GM18867 (cell line): ENCODE results near the gene NTMT2.
"Not testable (repeated sequence)": the region's sequence is repeated elsewhere in the genome, so short reads cannot be mapped to it uniquely, and the experiment has no call there.

ENCODE experiments used
- ATAC-seq: cut with Tn5 transposase; IDR thresholded peaks from one replicate; pipeline ENCODE4 v1.9.1; 2021; ENCODE audit warnings: mild to moderate bottlenecking, moderate library complexity; ENCODE audit not compliant: unreplicated experiment

Gene NTMT2

DNA sequence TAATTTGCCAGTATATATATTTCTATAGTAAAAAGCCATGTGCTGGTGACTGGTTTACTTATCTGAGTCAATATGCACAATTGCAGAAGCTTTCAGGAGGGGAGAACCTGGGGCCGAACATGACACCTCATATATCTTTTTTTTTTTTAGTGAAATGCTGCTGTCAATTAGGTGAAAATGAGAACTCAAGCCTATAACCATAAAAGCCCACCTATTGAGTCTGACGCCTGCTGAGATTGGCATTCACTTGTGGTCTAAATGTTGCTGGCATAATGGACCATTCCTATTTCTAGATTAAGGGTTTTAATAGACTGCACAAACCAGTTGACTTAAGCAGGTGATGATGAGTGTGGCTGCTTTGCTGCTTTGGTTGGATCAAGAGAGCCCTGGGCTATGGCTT lies 10.8 kb downstream of the NTMT2 start:
- no peak for ATAC-seq

DNA sequence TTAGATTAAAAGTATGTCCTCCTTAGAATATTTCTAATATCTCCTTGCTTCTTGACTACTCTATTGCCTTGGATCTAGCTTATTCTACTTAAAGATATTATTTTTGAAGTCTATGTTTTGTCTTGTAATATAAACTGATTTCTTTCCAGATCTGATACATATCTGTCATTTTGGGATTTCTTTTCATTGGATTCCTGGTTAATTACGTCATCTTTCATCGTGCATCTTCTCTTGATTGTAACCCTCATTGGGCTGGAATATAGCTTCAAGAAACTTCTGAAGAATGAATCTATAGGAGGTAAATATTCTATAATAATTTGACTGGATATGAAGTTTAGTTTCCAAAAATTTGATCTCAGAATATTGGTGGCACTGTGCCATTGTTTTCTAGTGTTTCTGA lies 12.1 kb downstream of the NTMT2 start:
- ATAC-seq = no peak

DNA sequence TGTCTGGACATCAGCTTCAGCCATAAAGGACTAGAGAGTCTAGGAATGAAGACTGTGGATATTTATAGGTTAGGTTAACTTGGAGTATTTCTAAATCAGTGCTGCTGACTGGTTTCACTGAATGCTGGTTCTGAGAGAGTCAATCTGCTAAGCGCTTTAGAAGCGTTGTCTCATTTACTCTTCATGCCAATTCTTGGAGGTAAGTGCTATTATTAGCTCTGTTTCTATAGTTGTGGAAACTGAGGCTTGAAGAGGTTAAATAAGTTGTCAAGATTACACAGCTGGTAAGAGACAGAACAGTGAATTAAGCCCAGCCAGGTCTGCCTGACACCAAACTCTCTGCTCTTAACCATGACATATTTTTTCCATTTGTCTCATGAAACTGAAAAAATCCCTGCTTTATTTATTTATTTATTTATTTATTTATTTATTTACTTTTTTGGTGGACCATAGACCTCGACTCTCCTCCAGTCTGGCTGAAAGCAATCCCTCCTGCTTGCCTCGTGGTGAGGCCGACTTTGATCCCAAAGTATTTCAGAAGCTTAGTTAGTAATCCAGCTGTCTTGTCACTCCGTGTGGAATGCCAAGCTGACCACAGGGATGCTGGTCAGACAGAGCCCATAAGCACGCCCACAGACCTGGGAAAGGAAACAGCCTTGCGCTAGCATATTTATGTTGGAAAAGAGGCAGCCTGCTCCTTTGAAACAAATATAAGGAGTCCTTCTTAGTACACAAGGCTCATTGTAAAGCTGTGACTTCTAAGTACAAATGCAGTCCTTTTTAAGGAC lies 16.9 kb downstream of the NTMT2 start:
- no peak for ATAC-seq

GRCh38 chr1:170164103-170164763 lies 18.5 kb downstream of the NTMT2 start:
- ATAC-seq = no peak

GRCh38 chr1:170166518-170167180 lies 20.9 kb downstream of the NTMT2 start:
- no peak for ATAC-seq

- no peak for ATAC-seq
Measured at GRCh38 chr1:170168265-170168664, 22.5 kb downstream of the NTMT2 start.

- ATAC-seq = not testable (repeated sequence)
Measured at GRCh38 chr1:170170513-170170912, 24.8 kb downstream of the NTMT2 start.

- no peak for ATAC-seq
Measured at GRCh38 chr1:170174395-170174794, 28.6 kb downstream of the NTMT2 start.

DNA sequence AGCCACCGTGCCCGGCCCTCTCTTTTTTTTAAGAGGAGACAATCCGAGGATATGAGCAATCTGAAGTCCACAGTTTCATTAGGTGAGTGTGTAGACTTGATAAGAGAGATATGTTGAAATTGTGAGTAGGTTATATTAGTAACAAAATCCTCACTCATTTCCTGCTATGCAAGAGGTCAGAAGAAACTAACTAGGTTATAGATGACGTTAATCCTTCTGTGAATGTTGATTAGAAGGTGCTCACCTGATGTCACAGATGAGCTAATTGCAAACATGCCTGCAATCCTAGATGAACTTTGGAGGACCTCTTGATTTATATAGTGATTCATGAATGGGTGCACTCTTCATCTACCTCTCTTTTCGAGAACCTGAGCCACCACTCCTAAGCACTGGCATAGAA lies 29.3 kb downstream of the NTMT2 start:
- ATAC-seq = no peak

- no peak for ATAC-seq
Measured at GRCh38 chr1:170175484-170175883, 29.7 kb downstream of the NTMT2 start.

DNA sequence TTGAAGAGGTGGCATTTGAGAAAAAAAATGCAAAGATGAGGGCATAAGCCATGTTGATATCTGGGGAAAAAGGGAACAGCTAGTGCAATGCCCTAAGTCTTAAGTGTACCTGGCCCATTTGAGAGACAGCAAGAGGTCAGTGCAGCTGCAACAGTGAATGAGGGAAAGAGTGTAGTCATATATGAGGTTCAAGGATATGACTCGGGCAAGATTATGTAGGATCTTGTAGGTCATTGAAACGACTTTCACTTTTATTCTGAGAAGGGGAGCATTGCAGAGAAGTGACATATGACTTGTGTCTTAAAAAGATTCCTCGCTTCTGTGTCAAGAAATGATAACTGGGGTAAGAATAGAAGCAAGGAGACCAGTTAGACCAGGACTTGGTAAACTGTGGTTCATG lies 31.0 kb downstream of the NTMT2 start:
- no peak for ATAC-seq

DNA sequence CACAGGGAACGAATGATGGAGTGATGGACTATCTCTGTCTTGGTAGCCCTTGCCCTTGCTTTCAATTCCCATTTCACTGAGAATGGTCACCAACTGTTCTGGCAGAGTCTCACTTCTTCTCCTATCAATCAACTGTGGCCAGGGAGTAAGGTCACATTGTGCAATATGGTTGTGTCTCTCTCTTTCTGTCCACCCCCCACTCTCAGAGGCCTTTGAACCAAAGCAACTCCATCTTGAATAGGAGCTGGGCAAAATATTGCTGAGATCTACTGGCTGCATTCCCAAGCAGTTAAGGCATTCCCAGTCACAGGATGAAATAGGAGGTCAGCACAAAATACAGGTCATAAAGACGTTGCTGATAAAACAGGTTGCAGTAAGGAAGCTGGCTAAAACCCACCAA lies 36.7 kb downstream of the NTMT2 start:
- no peak for ATAC-seq

DNA sequence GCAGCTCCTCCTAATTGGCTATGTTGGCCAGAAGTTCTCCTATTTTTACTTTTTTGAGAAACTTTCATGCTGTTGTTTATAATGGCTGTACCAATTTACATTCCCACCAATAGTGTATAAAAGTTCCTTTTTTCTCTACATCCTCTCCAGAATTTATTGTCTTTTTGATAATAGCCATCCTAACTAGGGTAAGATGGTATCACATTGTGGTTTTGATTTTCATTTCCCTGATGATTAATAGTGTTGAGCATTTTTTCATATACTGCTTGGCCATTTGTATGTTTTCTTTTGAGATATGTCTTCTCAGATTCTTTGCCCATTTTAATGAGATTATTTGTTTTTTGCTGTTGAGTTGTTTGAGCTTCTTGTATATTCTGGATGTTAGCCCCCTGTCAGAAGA lies 46.8 kb downstream of the NTMT2 start:
- ATAC-seq = no peak

GRCh38 chr1:170194451-170194850 lies 48.7 kb downstream of the NTMT2 start:
- ATAC-seq = no peak

DNA sequence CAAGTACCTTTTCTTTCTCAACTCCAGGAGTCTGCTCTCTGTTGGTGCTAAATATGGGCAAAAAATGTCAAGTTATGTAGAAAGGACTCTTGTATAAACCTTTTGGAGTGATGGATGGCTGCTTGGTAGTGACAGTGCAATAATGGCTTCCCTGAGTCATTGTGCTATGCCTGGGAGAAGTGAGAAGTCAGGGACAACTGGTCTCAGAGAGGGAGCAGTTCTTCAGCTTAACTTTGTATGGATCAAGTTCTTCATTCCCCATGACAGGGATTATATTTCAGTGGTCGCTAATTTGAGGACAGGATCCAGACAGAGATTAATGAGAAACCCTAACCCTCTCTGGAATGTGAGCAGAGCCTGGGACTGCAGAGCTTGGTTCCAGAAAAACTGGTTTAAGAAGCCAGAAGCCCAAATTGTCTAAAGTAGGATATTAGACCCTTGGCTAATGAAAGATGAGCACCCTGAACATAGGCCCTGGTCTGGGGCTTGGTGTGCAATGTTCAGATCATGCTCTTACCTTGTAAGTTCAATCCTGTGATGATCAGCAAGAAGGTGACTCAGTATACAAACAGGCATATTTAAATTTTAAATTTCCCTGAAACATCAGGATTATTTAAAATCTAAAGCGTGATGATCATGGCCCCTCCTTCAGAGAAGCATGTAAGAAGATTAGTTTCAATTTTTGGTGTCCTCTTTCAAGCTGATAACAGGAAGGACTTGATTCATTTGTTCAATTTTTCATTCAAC lies 50.9 kb downstream of the NTMT2 start:
- ATAC-seq = no peak

GRCh38 chr1:170198090-170198489 lies 52.3 kb downstream of the NTMT2 start:
- ATAC-seq = no peak

GRCh38 chr1:170198584-170198983 lies 52.8 kb downstream of the NTMT2 start:
- no peak for ATAC-seq

DNA sequence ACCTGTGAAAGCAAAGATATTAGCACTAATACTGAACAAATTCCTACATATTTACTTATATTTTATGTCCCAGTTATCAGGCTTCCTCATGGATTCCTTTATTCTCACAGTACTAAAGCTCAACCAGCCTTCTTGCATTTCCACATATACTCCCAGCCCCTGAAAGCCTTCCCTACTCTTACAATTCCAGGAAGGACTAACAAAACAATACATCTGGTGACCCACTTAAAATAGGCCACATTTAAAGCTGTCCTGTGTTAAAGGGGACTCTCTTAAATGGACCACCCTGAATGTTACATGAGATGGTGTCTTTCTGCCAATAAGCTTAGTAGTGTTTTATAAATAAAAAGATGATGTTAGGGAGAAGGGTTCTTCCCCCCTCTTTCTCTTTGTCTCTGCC lies 54.4 kb downstream of the NTMT2 start:
- ATAC-seq = no peak

DNA sequence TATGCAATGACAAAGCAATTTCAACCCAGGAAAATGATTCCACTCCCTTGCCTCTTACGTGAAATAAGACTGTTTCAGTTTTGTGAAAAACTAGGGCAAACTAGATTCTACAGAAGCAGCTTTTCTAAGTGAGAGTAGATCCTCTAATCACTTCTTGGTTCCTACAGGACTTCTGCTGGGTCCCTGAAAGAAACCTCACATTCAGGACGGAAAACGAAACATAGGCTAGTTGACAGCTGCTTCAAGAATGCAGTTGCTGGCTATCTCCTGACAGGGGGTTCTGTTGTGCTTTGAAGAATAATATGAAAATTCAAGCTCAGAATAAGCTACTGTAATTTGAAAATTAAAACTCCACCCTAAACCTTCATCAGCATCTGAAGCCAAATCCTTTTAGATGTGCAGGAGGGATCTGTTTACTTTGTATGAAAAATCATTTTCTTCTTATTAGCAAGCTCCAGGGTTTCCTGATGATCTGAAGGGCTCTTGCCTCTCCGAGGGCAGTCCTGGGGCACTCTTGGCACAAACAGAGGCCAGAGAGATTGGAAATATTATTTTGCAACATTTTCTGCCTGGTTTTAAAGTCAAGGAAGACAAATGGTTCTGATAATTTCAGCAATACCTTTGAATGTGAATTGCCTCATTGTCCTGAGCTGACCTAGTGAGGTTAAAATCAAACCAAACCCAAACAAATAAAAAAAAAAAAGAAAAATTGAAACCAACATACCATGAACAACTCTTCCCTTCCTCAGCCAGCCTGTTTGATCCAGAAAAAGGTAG lies 55.0 kb downstream of the NTMT2 start:
- ATAC-seq = no peak

GRCh38 chr1:170203693-170204092 lies 57.9 kb downstream of the NTMT2 start:
- no peak for ATAC-seq

DNA sequence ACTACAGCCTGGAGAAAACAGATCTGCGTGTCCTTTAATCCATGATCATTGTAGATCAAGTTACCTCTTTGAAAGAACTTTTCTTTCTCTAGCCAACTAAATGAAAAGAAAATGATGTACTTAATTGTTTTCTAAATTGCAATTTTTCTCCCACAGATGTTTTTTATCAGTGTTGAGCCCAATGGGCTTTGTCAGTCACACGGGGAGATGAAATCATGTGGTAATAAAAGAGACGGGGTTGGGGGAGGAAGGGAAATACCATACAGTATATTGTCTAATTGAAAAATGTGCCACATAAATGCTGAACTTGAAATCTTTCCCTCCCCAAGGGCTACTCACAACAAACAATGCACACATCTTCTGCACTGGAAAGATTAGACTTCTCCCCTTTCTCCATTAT lies 58.4 kb downstream of the NTMT2 start:
- no peak for ATAC-seq
